H1 (cell line): Measurements from ENCODE around the gene OR51B4.

Source experiments
- CHD1 ChIP-seq: IDR thresholded peaks from 2 replicates; pipeline ENCODE4 v1.6.1; 2012; ENCODE audit warnings: low read depth, low read length, improper control_type of control experiment
- CREB1 ChIP-seq: IDR thresholded peaks from 2 replicates; pipeline ENCODE4 v1.6.1; 2012; ENCODE audit warnings: inconsistent platforms
- CTCF ChIP-seq, 3 experiments: IDR thresholded peaks; 1 replicate in 2 of 3; 2 replicates in 1 of 3; pipeline versions ENCODE4 v1.5.1 to v1.6.1; 2011; ENCODE audit warnings: low read length in 3 of 3, mild to moderate bottlenecking in 3 of 3, inconsistent platforms in 2 of 3, low read depth in 1 of 3, moderate library complexity in 1 of 3; ENCODE audit not compliant: insufficient read depth in 1 of 3; ENCODE audit errors: control extremely low read depth in 1 of 3
- EGR1 ChIP-seq: IDR thresholded peaks from 2 replicates; pipeline ENCODE4 v1.6.1; 2011; ENCODE audit warnings: low read depth, low read length, borderline replicate concordance
- EZH2 ChIP-seq: fragments of 200-600 bp; sonication (generic); IDR thresholded peaks from 2 replicates; pipeline ENCODE4 v1.7.1; 2012; ENCODE audit warnings: low read depth, mild to moderate bottlenecking, moderate library complexity, low read length, inconsistent platforms; ENCODE audit not compliant: severe bottlenecking
- JUND ChIP-seq: IDR thresholded peaks from 2 replicates; pipeline ENCODE4 v1.6.1; 2011; ENCODE audit warnings: mild to moderate bottlenecking, improper control_type of control experiment, low read length
- POLR2A ChIP-seq, 2 experiments: IDR thresholded peaks; 1 replicate in 1 of 2; 2 replicates in 1 of 2; pipeline ENCODE4 v1.6.1; 2011; ENCODE audit warnings: low read depth in 2 of 2, low read length in 2 of 2, mild to moderate bottlenecking in 2 of 2; ENCODE audit errors: control extremely low read depth in 1 of 2
- POLR2AphosphoS5 ChIP-seq: IDR thresholded peaks from 2 replicates; pipeline ENCODE4 v1.6.1; 2011; ENCODE audit warnings: low read depth, low read length
- SIN3A ChIP-seq, 2 experiments: IDR thresholded peaks in 1 of 2; conservative IDR thresholded peaks in 1 of 2; 2 replicates each; pipeline ENCODE4 v1.6.1; 2011 to 2012; ENCODE audit warnings: low read length in 2 of 2, improper control_type of control experiment in 1 of 2, low read depth in 1 of 2, mild to moderate bottlenecking in 1 of 2
- SIX5 ChIP-seq: IDR thresholded peaks from 2 replicates; pipeline ENCODE4 v1.6.1; 2011; ENCODE audit warnings: mild to moderate bottlenecking, low read depth, low read length
- SUZ12 ChIP-seq: fragments of 200-600 bp; sonication (generic); IDR thresholded peaks from 2 replicates; pipeline ENCODE4 v1.6.1; 2012; ENCODE audit warnings: mild to moderate bottlenecking, inconsistent platforms, low read length, moderate library complexity, mixed read lengths
- TAF1 ChIP-seq: IDR thresholded peaks from 2 replicates; pipeline ENCODE4 v1.6.1; 2011; ENCODE audit warnings: mild to moderate bottlenecking, low read depth, low read length
- YY1 ChIP-seq: IDR thresholded peaks from 2 replicates; pipeline ENCODE4 v1.6.1; 2011; ENCODE audit warnings: low read depth, mild to moderate bottlenecking, low read length
- ZNF274 ChIP-seq: IDR thresholded peaks from 2 replicates; pipeline ENCODE4 v1.7.0; 2012; ENCODE audit warnings: low read length, borderline replicate concordance; ENCODE audit errors: extremely low read depth

GRCh38 chr11:5348551-5349194 lies 46.9 kb upstream of the OR51B4 start:
- TF ChIP-seq TAF1 (no peak), SIN3A (conservative IDR thresholded peaks at IDR 0.05 in 1 of 2, IDR thresholded peaks at IDR 0.05 in 1 of 2; ENCODE audit: low read depth in 1 of 2, low read length in 2 of 2) (no peak), SIX5 (no peak), CTCF (IDR thresholded peaks at IDR 0.05; ENCODE audit: control extremely low read depth in 1 of 3, insufficient read depth in 1 of 3, low read depth in 1 of 3, low read length in 3 of 3) (no peak), JUND (no peak), SUZ12 (no peak), POLR2AphosphoS5 (no peak), CREB1 (no peak), CHD1 (no peak), YY1 (no peak), EZH2 (no peak), ZNF274 (no peak), POLR2A (IDR thresholded peaks at IDR 0.05; ENCODE audit: control extremely low read depth in 1 of 2, low read depth in 2 of 2, low read length in 2 of 2) (no peak), EGR1 (no peak)
